ENCODE measurements around the gene TOP1. TPM values are rescaled to one million over a fixed set of nuclear protein-coding genes. Genes with fewer than 3 reads are reported as not detected.

The TOP1 gene
- total and polyA plus RNA-seq, 5 experiments from 2014 or later: 9.1 to 48.3 (median 14.1) TPM

DNA sequence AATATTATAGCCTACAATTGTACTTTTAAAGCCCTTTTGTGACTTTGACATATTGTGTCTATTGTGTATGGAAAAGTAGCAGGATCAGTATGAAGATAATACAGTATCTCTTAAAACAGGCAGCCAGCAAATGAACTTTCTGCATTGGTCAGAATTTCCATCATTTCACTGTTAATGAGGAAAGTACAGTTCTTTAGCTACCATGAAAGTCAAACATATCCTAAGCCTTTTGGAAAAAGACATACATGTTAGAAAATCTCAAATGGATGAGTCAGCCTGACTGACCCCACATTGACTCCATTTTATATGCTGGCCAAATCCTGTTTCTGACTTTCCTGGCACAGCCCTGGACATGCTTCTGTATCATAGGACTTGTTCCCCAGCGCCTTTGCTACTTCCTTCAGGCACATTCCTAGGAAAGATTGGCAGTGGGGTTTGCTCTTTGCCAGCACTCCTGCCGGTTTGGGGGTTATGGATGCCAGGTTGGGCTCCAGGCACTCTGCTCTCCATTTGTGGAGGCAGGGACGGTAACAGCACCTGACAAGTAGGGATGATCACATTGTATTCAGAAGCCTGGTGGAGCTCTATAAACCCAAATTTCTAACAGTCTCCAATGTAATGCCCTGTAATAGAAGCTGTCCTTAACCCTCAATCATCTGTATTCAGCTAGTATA is 43.7 kb downstream of the TOP1 start:
- Mint-ChIP-seq H3K4me3 (peak overlapping the region in 5 of 10 donors; percentile 5 to 71 (median 44)), H3K9me3 (no peaks in the 10 kb centered on the region), H3K36me3 (peaks cover 0 to 40% (median 11%) of the 10 kb centered on the region in 3 donors), H3K4me1 (peaks cover 33 to 85% (median 84%) of the 10 kb centered on the region in 4 donors), H3K27ac (peak overlapping the region in 7 of 10 donors; percentile 6 to 77 (median 37)), H3K27me3 (no peaks in the 10 kb centered on the region)
- POLR2A ChIA-PET: interaction anchor here (1.1 kb wide), 1 partner anchor 32 kb away, joined by 3 read pairs; no protein-coding TSS in a partner anchor
- peak in 1 of 2 donors; percentile 24 for ATAC-seq
- no peak for DNase-seq

DNA sequence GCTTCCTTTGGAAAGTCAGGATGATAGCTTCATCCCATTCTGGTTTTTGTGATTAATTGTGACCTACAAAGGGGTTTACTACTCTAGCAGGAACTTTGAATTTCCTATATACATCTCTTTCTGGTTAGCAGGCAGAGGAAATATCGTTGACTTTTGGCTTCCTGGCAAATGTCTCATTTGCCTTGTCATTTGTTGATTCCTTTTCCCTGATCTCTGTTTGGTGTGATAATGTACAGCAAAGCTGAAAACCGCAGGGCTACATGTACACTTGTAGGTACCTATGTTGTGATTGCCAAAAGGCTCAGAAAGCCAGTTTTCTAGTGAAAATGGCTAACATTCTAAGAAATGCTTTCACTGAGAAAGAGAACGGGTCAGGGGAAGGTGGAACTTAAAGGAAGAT is 44.3 kb downstream of the TOP1 start:
- peaks cover 4 to 40% (median 13%) of the 10 kb centered on the region in 3 donors for H3K36me3 Mint-ChIP-seq
- H3K9me3 Mint-ChIP-seq: no peaks in the 10 kb centered on the region
- DNase-seq: no peak
- POLR2A ChIA-PET: interaction anchor here (1.1 kb wide), 1 partner anchor 32 kb away, joined by 3 read pairs; no protein-coding TSS in a partner anchor
- ATAC-seq: peak in 1 of 2 donors; percentile 26
- peak overlapping the region in 5 of 10 donors; percentile 0 to 42 (median 31) for H3K4me3 Mint-ChIP-seq
- H3K27ac Mint-ChIP-seq: peak overlapping the region in 6 of 10 donors; percentile 30 to 73 (median 52)
- H3K27me3 Mint-ChIP-seq: no peaks in the 10 kb centered on the region
- H3K4me1 Mint-ChIP-seq: peaks cover 37 to 85% (median 83%) of the 10 kb centered on the region in 4 donors

DNA sequence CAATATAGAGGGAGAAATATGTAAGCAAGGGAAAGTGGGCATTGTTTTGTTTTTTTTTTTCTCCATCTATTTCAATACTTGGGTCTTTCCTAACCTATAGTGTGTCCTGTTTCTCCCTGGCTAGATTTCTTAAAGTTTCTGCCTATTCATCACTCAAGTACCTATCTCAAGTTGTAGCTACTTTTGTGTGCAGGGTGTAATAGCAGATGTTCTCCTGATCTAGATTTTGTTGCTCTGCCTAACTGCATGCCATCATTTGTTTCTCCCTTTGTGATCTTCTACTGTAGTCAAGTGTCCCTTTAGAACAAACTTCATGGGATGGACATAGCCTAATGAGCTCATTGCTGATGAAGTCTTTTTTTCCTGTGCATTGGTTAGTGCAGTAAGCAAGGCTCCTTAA is 45.8 kb downstream of the TOP1 start:
- ATAC-seq (no peak), DNase-seq (no peak)
- Mint-ChIP-seq H3K27ac (peak overlapping the region in 2 of 10 donors; percentile 63 to 73), H3K4me3 (peak overlapping the region in 1 of 10 donors; percentile 8), H3K4me1 (peaks cover 41 to 88% (median 83%) of the 10 kb centered on the region in 4 donors), H3K9me3 (no peaks in the 10 kb centered on the region), H3K36me3 (peaks cover 4 to 44% (median 17%) of the 10 kb centered on the region in 3 donors), H3K27me3 (no peaks in the 10 kb centered on the region)
- POLR2A ChIA-PET: interaction anchor here (0.9 to 1.1 kb wide), 2 partner anchors 17 to 45 kb away, joined by 3 read pairs; no protein-coding TSS in a partner anchor

DNA sequence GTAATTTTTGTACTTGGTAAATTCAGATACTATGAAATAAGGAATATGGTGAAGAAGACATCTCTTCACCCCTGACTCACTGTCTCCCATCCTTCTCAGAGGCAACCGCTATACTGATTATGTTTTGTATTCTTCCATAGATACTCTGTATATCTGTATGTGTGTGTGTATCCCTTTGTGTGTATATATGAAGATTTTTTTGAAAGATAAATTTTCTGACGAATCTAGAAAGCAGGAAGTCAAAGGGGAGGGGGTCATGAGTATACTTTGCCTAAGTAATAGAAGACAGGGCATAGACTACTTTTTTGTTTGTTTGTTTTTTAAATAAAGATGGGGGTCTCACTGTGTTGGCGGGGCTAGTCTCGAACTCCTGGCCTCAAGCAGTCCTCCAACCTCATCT is 48.2 kb downstream of the TOP1 start:
- Mint-ChIP-seq H3K4me3 (peak overlapping the region in 6 of 10 donors; percentile 1 to 58 (median 26)), H3K36me3 (peaks cover 4 to 55% (median 18%) of the 10 kb centered on the region in 3 donors), H3K4me1 (peaks cover 40 to 80% (median 76%) of the 10 kb centered on the region in 4 donors), H3K27ac (peak overlapping the region; percentile 8 to 83 (median 54)), H3K9me3 (no peaks in the 10 kb centered on the region), H3K27me3 (no peaks in the 10 kb centered on the region)
- ATAC-seq: peak in 1 of 2 donors; percentile 48
- POLR2A ChIA-PET: no interaction called here
- no peak for DNase-seq

DNA sequence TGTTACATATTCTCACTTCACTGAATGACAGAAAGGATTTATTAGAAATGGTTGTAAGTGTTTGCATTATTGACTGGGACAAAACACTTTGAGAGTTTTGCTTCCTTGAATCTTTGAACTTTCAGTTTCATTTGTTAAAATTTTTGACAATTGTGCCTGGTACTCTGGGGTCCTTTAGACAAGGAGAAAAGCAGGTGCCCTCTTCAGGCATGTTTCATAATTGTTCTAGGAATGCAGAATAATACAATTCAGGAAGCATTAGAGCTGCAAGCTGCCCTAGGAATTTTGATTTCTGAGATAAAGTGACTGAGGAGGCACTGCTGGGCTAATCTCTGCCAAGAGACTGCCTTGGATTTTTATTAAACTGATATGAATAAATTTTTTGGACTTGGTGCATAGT is 49.7 kb downstream of the TOP1 start:
- Mint-ChIP-seq H3K36me3 (peaks cover 4 to 71% (median 24%) of the 10 kb centered on the region in 3 donors), H3K4me1 (peaks cover 30 to 66% (median 63%) of the 10 kb centered on the region in 4 donors), H3K27me3 (no peaks in the 10 kb centered on the region), H3K9me3 (no peaks in the 10 kb centered on the region), H3K27ac (peak overlapping the region in 9 of 10 donors; percentile 1 to 92 (median 32)), H3K4me3 (peak overlapping the region in 5 of 10 donors; percentile 12 to 46 (median 36))
- ATAC-seq (peak; percentile 49 to 63), DNase-seq (peak in 2 of 10 donors; percentile 33 to 39)
- POLR2A ChIA-PET: no interaction called here

- no peak overlapping the region for H3K4me3 Mint-ChIP-seq
- no peaks in the 10 kb centered on the region for H3K27me3 Mint-ChIP-seq
- H3K9me3 Mint-ChIP-seq: no peaks in the 10 kb centered on the region
- peak overlapping the region in 5 of 10 donors; percentile 10 to 78 (median 21) for H3K27ac Mint-ChIP-seq
- H3K4me1 Mint-ChIP-seq: peaks cover 26 to 59% (median 57%) of the 10 kb centered on the region in 4 donors
- POLR2A ChIA-PET: no interaction called here
- ATAC-seq: no peak
- DNase-seq: no peak
- H3K36me3 Mint-ChIP-seq: peaks cover 4 to 78% (median 31%) of the 10 kb centered on the region in 3 donors
These were observed 50.4 kb downstream of the TOP1 start for GRCh38 chr20:41079066-41079465.

DNA sequence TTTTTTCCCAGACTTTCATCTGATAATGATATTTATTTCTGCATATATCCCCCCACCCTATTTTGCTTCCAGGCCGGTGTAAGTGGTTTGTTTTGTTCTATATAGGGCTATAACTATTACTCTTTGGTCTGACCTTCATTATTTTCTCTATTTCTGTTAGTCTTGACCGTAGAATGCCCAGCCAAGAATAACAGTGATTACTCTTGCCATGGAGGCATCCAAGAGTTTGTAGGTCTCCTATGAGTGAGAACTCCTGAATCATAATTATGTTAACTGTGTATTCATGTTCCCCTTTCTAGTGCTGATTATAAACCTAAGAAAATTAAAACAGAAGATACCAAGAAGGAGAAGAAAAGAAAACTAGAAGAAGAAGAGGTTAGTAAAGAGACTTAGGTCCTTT is 52.2 kb downstream of the TOP1 start:
- DNase-seq (no peak), ATAC-seq (no peak)
- no peaks in the 10 kb centered on the region for H3K27me3 Mint-ChIP-seq
- peaks cover 4 to 93% (median 33%) of the 10 kb centered on the region in 3 donors for H3K36me3 Mint-ChIP-seq
- H3K9me3 Mint-ChIP-seq: no peaks in the 10 kb centered on the region
- peaks cover 23 to 48% (median 47%) of the 10 kb centered on the region in 4 donors for H3K4me1 Mint-ChIP-seq
- POLR2A ChIA-PET: interaction anchor here (0.6 kb wide), 1 partner anchor 424 kb away, joined by 4 read pairs; no protein-coding TSS in a partner anchor
- no peak overlapping the region for H3K4me3 Mint-ChIP-seq
- H3K27ac Mint-ChIP-seq: peak overlapping the region in 5 of 10 donors; percentile 27 to 77 (median 49)

DNA sequence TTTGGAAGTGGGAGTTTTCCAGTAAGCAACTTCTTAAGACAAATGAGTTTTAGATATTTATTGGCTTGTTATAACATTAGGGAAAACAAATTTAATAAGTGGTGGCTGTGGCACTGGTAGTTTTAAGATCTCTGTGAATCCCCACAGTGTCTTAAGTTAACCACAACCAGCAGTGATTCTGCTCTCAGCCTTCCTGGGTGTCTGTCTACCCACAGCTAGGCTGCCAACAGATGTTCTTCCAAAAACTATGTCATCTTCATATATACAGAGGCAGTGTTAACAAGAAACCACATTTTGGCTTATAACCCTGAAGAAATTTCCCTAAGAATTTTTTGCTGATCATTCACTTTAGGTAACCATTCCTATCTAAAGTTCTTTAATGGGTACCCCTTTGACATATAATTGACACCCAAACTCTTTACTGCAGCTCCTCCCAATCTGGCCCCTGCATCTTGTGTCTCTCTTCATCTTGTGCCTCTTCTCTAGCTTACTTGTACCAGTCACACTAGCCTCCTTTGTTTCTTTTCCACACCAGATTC is 52.7 kb downstream of the TOP1 start:
- POLR2A ChIA-PET: no interaction called here
- H3K9me3 Mint-ChIP-seq: no peaks in the 10 kb centered on the region
- no peaks in the 10 kb centered on the region for H3K27me3 Mint-ChIP-seq
- H3K4me3 Mint-ChIP-seq: no peak overlapping the region
- ATAC-seq: peak in 1 of 2 donors; percentile 59
- peaks cover 18 to 45% (median 45%) of the 10 kb centered on the region in 4 donors for H3K4me1 Mint-ChIP-seq
- DNase-seq: no peak
- H3K36me3 Mint-ChIP-seq: peaks cover 4 to 90% (median 28%) of the 10 kb centered on the region in 3 donors
- H3K27ac Mint-ChIP-seq: peak overlapping the region in 7 of 10 donors; percentile 27 to 77 (median 53)

DNA sequence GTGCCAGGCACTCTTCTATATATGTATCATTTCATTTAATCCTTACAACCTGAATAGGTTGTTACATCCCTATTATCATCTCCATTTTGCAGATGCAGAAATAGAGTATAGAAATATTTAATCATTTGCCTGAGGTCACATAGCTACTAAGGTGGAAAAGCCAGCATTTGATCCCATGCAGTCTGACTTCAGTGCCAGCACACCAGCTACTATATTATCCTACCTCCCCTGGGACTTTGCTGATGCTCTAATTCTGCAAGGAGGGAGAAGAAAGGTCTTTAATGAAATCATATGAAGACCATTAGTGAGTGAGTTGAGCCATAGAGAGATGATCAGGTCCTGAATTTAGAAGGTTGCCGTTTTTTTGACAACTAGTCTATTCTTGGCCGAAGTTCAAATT is 53.7 kb downstream of the TOP1 start:
- no peaks in the 10 kb centered on the region for H3K9me3 Mint-ChIP-seq
- H3K27me3 Mint-ChIP-seq: no peaks in the 10 kb centered on the region
- ATAC-seq (no peak), DNase-seq (no peak)
- peak overlapping the region in 5 of 10 donors; percentile 6 to 76 (median 50) for H3K27ac Mint-ChIP-seq
- POLR2A ChIA-PET: no interaction called here
- no peak overlapping the region for H3K4me3 Mint-ChIP-seq
- peaks cover 4 to 86% (median 26%) of the 10 kb centered on the region in 3 donors for H3K36me3 Mint-ChIP-seq
- H3K4me1 Mint-ChIP-seq: peaks cover 25 to 45% (median 44%) of the 10 kb centered on the region in 4 donors

DNA sequence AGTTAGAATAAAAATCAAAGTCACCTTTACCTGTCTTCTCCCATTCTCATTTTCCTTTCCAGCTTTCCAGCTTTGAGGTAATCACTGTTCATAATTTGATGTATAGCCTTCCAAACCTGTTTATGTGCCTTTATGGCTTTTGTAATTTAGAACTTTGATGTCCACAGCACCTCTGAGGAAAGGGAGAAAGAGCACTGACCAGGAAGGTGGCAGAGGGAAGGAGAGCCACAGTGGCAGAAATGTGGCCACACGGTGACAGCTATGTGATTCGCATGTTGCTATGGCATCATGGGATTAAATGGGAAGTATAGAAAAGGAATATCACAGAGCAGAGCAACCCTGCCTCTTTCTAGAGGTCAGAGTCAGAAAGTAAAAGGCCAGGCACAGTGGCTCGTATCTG is 57.0 kb downstream of the TOP1 start:
- no peaks in the 10 kb centered on the region for H3K9me3 Mint-ChIP-seq
- peaks cover 0 to 84% (median 17%) of the 10 kb centered on the region in 3 donors for H3K36me3 Mint-ChIP-seq
- peaks cover 17 to 32% (median 27%) of the 10 kb centered on the region in 4 donors for H3K4me1 Mint-ChIP-seq
- POLR2A ChIA-PET: interaction anchor here (0.7 kb wide), 1 partner anchor 33 kb away, joined by 5 read pairs; no protein-coding TSS in a partner anchor
- DNase-seq: no peak
- H3K4me3 Mint-ChIP-seq: peak overlapping the region in 2 of 10 donors; percentile 20 to 39
- no peaks in the 10 kb centered on the region for H3K27me3 Mint-ChIP-seq
- ATAC-seq: no peak
- peak overlapping the region in 9 of 10 donors; percentile 8 to 73 (median 38) for H3K27ac Mint-ChIP-seq

GRCh38 chr20:41086402-41087324 is 58.0 kb downstream of the TOP1 start:
- POLR2A ChIA-PET: interaction anchor here (0.9 kb wide), 1 partner anchor 24 kb away, joined by 3 read pairs; no protein-coding TSS in a partner anchor
- H3K9me3 Mint-ChIP-seq: no peaks in the 10 kb centered on the region
- H3K27ac Mint-ChIP-seq: peak overlapping the region; percentile 5 to 82 (median 67)
- peaks cover 0 to 83% (median 17%) of the 10 kb centered on the region in 3 donors for H3K36me3 Mint-ChIP-seq
- no peaks in the 10 kb centered on the region for H3K27me3 Mint-ChIP-seq
- ATAC-seq (peak; percentile 20 to 44), DNase-seq (no peak)
- peaks cover 12 to 23% (median 19%) of the 10 kb centered on the region in 4 donors for H3K4me1 Mint-ChIP-seq
- H3K4me3 Mint-ChIP-seq: peak overlapping the region in 3 of 10 donors; percentile 1 to 39 (median 7)

DNA sequence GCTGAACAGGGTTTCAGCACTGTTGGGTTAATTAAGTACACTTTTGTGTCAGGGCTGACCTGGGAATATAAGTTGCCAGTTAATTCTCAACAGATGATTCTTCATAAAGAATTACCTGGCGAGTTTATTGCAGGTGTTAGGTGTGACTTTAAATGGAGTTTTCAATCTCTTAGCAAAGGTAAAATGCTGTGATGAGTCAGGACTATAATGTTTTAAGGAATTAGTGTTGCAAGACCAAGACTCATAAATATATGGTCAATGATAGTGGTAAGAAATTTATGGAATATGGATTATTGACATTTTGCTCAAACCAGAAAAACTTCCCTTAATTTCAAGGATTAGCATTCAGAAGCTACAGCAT is 58.7 kb downstream of the TOP1 start:
- Mint-ChIP-seq H3K27me3 (no peaks in the 10 kb centered on the region), H3K4me3 (peak overlapping the region in 1 of 10 donors; percentile 39), H3K27ac (peak overlapping the region in 9 of 10 donors; percentile 5 to 82 (median 67)), H3K36me3 (peaks cover 5 to 83% (median 18%) of the 10 kb centered on the region in 3 donors), H3K9me3 (no peaks in the 10 kb centered on the region), H3K4me1 (peaks cover 10 to 19% (median 17%) of the 10 kb centered on the region in 4 donors)
- POLR2A ChIA-PET: interaction anchor here (0.9 kb wide), 1 partner anchor 25 kb away, joined by 3 read pairs; no protein-coding TSS in a partner anchor
- ATAC-seq (no peak), DNase-seq (no peak)

Measured in naive thymus-derived CD8-positive, alpha-beta T cell (primary cell).